Stimulated activated CD4-positive, alpha-beta T cell treated with anti-CD3 and anti-CD28 coated beads, Interleukin-4, amount 100 ng/mL, for 24 hours (primary cell): ENCODE measurements around the gene SH3GL2.

Source experiments
- DNase-seq: peaks from one replicate; pipeline ENCODE4 v3.0.0-alpha.2; 2020

The SH3GL2 gene

DNA sequence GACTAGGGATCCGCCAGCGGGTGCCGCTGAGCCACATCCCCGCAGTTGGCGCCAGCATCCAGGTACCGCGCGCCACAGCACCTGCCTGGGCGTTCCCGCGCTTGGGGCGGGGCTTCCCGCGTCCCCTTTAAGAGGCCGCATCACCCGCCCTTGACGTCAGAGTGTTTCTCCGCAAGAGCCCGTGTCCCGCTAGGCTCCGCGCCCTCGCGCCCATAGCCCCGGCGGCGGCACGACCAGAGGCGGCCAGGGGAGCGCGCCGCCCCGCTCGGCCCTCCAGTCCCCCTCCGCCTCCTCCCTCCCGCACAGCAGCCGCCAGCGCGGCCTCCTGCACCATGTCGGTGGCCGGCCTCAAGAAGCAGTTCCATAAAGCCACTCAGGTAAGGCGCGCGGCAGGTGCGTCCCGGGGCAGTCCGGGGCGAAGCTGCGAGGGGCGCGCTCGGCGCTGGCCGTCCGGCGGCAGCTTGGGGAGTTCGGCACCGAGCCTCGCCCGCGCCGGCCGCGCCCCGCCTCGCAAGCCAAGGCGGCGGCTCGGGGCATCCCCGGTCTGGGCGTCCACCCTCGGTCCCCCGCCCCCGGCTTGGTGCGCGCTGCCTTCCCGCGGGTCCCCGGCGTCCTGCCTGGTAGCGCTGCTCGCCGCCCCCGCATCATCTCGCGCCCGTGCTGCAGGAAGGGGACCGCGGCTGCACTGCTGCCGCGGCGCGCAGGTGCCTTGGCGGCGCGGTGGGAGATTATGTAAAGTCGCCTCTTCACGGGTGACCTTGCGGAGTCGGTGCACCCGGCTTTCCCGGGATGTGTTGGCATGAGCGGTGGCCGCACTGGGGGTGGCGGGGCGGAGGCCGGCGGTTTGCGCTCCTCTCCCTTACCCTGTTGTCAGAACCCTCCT is at the start of gene SH3GL2:
Gene SH3GL2 (plus strand): TSS at position 156 of the 883 bp plus-strand sequence.
- DNase-seq, result no peak

DNA sequence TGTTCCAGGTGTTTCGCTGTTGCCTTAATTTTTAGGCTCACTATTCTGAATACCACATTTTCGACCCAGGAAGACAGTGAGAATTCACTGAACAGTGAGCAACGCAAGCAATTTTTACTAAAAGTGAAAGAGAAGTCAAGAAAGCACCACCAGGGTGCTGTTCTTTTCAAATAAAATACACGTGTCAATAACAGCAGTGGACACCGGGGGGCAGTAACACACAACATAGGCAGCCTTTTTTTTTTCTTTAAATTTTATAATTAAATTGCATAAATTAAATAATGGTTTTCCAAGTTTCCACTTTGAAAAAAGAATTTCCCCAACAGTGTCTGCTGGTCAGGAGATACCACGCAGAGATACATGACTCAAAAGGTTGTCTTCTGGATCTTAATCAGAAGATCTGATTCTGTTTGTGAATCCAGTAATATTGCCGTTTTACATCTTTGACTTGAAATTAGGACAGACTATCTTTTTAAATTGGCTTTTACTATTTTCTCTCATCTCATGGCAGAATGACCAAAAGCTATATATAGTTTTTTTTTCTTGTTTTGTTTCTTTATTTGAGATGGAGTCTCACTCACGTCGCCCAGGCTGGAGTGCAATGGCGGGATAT is 47.1 kb upstream of the SH3GL2 start:
- no peak for DNase-seq

DNA sequence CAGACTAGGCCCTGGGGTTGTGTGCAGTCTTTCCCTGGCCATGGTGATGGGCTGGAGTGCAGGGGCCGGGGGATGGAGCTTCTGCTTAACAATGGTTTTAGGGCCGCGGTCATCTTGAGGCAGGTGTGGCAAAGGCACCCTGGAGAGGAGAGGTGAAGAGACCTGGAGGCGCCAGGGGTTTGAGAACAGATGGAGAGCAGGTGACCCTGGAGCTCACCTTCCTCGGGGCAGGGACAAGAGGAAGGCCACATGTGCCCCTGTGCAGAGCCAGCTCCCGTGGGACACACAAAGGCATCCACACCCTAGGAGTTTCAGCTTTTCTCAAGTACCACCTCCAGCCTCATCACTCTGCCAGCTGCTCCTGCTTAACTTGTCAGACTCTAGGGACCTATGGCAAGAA is 46.4 kb upstream of the SH3GL2 start:
- no peak for DNase-seq

DNA sequence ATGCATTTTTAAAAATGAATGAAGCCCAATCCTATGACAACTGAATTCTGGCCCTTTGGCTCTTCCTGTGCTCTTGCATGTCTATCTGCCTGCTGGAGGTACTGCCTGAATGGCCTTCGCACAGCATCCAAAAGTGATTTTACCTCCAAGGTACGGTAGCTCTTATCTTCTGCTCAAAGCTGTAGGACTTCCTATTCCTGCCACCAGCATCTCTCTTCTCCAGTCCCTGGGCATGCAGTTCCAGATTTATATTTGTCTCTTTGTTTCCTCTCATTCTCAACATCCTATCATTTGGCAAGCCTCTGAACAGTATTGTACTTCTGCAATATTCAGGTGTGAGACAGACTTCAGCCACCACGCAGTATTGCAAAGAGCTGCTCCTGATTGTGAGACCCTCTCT is 43.7 kb upstream of the SH3GL2 start:
- no peak for DNase-seq

DNA sequence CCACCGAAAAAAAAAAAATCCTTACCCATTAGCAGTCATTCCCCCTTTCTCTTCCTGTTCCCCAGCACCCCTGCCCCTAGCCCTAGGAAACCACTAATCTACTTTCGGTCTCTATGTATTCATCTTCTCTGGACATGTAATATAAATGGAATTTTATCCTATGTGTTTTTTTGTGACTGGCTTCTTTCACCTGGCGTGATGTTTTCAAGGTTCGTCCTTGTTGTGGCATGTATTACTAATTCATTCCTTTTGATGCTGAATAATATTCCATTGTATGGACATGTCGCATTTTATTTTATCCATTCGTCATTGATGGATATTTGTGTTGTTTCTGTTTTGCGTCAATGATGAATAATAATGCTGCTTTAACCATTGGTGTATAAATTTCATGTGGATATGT is 42.8 kb upstream of the SH3GL2 start:
- no peak for DNase-seq

DNA sequence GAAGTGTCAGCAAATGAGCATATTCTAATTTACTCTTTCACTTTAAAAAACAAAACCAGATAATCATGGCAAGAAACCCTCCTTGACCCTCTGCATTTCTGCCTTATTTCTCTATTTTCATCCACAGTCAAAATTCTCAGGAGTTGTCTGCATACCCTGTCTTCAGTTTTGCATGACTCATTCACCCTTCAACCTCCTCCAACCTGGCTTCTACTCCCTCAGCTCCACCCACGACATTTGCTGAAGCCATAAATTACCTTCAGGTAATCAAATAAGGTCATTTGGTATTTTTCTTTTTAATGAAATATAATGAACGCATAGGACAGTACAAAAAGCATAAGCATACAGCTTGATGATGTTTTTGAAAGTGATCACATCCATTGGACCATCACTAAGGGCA is 27.8 kb upstream of the SH3GL2 start:
- no peak for DNase-seq

DNA sequence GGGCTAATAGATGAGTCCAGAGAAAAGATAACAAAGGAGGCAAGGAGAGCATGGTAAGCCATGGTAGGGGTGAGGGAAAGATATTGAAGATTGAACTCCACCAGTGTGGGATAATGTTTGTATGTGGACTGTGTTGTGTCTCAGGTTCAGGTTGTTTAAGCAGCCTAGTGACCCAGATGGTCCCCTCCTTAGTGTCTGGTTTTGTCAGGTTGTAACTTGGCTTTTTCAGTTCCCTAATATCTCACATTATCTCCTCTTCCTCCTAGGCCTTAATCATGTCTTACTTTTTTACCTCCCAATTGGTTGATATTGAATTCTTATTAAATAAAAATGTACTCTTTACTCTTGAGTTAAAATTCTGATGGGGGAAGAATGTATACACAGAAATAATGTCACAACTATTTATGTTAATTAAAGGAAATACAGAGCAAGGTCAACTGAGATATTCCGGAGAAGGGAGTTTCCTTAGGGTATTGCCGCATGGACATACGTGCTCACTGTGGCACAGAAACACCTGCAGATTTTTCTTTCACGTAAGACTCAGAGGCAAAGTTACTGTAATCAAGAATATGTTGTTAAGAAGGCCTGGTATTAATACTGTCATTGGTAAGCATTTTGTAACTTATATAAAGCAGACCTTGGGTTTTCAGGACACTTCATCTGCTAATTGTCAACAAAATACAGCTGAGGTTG is 23.4 kb upstream of the SH3GL2 start:
- no peak for DNase-seq

DNA sequence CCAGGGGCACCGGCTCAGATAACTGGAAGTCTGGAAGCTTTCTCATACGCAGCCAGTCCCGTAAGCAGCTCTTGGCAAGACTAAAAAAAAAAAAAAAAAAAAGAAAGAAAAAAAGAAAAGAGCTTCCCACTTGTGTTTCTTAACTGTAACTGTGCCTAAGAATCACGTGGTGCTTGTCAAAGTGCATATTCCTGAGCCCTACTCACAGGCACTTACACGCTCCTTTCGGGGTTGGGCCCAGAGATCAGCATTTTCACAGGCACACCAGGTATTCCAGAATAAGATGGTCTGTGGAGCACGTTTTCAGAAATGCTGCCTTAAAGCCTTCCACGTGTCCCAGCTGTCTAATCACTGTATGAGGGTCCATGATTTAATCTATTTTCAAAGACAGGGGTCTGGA is 22.6 kb upstream of the SH3GL2 start:
- no peak for DNase-seq

DNA sequence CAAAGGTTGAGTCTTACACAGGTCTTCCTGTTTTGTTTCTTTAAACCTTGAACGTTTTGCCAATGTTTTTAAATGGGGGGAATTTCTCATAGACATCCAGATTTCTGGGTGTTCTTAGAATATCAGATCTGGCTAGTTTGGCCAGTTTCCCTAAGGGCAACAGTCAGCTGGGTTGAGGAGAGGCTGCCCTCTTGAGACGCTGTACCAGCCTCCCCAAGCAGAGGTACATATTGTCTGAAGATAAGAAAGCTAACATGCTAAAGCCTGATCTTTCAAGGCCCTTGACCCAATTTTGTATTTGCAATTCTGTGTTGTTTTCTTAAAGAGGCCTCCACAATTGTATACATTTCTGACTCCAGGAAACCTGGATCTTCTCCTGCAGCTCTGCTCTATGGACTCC is 21.9 kb upstream of the SH3GL2 start:
- DNase-seq, result no peak

DNA sequence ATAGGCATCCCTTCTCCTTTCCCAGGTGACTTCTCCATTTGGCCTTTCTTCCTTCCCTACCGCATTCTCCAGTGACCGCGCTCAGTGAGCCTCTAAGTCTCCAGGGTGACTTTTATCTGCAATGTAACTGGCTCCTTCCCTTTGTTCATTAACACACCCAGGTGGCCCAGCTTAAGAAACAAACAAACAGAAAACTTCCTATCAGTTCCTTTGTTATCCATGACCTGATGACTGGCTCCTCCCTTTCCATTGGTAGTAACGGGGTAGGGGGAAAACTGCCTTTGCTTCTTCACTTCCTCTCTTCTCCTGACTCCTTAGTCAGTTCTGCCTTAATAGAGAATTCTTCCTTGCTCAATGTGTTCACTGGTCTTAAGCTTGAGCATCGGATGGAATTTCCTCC is 7.0 kb upstream of the SH3GL2 start:
- DNase-seq, result no peak

DNA sequence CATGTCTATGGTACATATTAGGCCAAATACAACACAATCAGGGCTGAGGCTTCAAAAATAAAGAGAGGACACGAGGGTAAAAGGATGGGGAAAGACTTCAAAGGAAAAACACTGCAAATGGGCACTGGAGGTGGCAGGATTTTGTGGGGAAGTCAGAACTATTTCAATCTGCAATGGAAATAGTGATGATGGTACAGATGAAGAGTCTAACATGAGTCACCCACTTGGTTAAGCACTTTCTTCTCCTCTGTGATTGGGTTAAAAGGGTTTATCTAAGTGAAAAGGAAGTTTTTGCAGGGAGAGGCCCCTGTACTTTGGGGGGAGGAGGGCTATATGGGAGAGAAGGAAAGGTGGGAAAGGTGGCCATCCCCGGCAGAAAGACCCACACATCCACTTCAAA is 4.5 kb upstream of the SH3GL2 start:
- DNase-seq, result no peak

DNA sequence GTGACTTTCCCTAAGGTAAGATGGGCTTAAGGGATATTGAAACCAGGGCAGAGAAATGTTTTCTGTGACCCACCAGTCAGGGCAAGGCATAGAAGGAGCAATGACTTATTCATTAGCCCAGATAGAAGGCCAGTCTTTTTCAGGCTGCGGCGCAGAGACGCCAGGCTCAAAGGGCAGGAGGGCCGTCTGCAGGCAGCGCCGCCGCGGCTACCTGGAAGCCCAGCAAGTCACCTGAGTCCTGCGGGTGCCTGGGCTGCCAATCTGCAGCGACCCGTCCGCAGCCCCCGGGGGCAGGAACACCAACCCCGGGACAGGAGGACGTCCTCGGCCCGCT is 322 bp upstream of the SH3GL2 start:
- no peak for DNase-seq

DNA sequence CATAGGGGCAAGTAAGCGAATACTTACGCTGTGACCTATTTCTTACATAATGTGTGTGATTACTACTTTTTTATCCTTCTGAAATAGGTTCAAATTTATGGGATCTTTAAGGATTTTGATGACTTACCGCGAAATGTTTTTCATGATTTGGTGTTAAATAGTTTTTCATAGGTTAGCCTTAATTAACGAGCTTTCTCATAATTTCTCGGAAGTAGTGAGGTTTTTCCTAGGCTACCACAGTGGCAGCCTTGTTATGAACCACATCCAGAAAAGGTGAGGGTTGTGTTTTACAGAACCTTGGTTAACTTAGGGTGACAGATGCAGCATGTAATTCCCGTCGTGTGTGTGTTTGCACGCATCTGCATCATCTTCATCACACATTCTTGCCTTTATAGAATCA is 1.3 kb downstream of the SH3GL2 start:
- no peak for DNase-seq

DNA sequence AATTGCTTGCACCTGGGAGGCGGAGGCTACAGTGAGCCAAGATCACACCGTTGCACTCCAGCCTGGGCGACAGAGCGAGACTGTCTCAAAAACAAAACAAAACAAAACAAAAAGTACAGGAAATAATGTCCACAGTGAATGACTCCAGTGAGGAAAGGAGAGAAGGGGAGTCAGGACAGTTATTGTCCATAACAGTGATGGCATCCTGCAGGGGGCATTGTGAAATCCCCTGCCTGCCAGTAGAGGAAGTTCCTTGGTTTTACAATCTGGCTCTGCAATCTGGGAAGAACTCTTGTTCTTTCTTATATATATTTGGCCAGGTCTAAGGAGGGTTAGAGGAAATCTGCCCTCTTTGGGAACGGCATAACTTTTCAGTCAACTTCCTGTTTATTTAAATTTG is 8.2 kb downstream of the SH3GL2 start:
- no peak for DNase-seq

DNA sequence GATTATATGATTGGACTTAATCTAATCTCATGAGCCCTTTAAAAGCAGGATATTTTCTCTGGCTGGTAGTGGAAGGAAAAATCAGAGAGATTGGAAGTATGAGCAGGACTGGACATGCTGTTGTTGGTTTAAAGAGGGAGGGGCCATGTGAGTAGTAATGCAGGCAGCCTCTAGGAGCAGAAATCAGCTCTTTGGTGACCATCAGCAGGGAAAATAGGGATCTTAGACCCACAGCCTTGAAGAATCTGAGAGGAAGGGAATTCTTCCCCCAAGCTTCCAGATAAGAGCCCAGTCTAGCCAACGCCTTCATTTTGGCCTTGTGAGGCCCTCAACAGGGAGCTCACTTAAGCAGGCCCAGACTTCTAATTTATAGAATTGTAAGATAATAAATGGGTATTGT is 9.5 kb downstream of the SH3GL2 start:
- DNase-seq, result no peak

DNA sequence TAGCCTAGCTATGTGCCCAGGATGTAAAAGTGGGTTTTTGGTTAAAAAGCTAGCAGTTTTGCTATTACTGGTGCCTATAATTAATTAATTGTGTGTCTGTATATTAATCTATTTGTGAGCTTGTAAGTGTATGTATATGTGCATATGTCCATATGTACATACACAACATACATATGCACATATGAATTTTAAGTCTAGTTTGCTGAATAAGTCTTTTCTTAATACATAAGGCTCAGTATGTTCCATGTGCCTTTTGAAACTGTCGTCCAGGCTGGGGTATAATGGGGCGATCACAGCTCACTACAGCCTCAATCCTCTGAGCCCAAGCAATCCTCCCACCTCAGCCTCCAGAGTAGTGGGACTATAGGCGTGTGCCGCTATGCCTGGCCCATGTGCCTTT is 10.1 kb downstream of the SH3GL2 start:
- DNase-seq, result no peak

DNA sequence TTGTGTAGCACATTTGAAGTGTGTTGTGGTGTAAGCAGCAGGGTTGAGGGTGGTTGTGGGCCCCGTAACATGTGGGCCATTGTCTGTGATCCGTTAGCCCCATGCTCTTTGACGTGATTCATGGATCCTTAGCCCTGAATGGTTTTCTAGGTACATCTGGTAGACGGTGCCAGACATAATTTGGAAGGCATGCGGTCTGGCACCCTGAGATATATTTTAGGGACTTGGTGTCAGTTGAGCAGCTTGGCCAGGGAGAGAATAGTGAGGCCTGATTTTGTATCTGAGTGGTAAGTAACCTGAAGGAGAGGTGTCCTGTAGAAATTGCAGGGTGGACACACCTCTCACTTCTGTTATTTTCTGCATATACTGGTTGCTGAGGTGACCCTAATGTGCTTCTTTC is 10.9 kb downstream of the SH3GL2 start:
- no peak for DNase-seq

DNA sequence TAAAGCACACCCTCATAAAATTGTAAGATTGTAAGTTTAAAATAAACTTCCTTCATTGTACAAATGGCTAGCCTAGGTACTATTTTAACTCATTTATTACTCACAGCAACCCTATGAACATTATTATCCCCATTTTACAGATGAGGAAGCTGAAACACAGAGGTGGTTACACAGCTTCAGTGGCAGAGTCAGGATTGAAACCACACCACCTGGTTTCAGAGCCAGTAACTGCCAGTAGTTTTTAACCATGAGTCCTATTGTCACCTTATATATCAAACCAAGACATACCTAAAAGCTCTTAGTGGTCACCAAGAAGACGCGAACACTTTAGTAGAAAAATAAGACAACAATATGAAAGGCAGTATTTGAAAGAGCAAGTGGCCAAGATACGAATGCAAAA is 16.1 kb downstream of the SH3GL2 start:
- no peak for DNase-seq

DNA sequence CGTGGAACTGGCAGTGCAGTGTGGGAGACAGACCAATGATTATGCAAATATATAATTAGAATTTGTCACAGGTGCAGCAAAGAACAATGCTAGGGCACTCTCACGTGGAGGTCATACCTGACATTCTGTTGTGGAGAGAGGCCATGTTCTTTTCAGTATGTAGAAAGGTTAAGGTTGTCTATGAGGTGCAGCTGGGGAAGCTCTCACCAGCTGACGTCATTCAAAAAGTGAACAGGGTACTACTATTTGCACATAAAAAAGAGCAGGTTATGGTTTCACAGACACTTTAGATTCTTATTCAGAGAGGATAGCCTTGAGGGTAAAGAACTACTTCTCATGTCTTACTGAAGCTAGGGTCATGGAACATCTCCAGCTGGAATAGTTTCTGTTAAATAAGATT is 19.1 kb downstream of the SH3GL2 start:
- no peak for DNase-seq

DNA sequence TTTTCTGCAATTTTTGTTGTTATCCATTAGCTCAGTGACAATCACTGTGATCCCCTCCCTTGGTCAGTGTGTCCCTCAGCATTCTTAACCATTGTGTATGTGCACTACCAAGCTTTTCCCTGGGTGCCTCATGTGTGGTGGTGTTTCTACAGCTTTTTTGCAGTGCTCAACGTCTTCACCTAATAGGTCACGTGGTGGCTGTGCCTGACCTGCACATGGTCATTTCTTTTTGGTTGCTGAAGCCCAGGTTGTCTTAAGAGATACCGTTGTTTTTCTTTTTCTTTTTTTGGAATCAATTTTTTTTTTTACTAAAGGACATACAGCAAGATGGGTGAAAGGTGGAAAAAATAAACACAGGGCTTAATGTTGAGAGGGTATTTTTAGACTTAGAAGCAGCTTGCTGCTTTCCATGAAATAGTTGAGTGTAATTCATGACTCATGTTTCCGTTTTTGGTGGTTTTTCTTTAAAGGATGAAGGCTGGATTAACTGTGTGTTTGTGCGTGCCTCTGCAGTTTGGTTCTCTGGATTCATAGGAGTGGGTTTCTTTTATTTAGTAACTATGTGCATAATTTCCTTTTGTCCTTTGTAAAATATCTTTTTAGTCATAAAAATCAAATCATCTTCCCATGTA is 22.2 kb downstream of the SH3GL2 start:
- DNase-seq, result no peak

DNA sequence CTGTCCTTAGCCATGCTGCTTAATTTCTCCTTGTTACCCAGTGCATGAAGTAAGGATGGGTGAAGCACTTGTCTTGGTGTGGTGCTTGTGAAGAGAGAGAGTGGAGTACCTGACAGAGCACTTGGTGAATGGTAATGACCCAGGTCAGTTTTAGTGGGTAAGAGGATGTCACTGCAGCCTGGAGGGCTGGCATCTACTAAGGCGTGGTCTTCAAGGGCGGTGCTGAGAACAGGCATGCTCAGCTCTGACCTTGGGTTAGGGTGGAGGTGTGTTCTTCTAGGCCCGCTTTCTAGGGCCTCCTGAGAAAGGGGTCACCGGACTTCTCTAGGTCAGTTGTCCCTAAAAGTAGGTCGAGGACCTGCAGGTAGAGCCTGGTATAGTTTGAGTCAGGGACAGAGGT is 25.7 kb downstream of the SH3GL2 start:
- DNase-seq, result no peak

DNA sequence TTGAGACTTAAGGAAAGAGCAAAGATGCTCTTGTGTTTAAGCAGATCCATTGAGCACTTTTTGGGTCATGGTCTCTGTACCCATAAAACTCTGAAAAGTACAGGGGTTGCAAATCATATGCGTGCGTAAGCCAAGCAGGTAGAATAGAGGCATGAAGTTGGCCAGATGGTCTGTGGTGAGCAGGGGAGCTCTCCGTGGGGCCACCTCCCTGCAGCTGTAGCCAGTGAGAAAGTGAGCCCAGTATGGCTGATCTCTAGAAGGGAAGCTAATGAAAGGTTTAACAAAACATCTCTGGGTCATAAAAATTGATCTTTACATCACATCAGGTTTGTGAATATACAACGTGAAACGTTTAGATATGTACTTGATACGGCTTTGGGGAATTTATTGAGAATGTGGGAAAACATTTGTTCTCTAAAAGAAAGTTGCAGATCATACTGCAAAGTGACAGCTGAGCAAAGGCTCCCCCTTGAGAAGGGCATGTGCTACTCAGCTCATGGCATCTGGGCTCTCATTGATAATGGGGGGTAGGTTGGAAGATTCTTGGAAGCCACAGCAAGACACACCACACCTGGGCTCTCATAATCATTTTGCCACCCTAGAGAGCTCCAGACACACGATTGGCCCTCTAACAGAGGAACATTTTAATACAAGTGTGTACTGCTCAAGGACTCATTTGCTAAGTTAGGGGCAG is 30.6 kb downstream of the SH3GL2 start:
- no peak for DNase-seq

DNA sequence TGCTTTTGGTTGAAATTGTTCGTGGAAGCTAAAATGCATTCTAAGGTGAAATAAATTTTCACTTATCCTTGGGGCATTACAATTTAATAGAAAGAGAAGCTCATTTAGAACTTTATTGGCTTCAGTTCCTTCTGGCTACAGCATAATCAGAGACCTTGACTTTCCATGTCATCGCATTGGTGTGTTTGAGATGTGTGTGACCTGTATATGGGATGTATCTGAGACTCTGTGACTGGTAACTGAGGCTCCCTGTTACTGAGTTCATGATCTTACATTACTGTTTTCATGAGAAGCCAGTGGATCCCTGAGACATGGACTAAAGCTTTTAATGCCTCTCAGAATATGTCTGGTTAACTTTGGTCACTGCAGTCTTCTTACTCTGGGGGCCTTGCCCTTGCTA is 32.5 kb downstream of the SH3GL2 start:
- DNase-seq, result no peak
